ENCODE data around the gene FMNL3. TPM values are rescaled to one million over a fixed set of nuclear protein-coding genes. Genes with fewer than 3 reads are reported as not detected.

FMNL3 gene
- polyA plus RNA-seq, 1 donor from 2014 or later: 9.3 TPM

DNA sequence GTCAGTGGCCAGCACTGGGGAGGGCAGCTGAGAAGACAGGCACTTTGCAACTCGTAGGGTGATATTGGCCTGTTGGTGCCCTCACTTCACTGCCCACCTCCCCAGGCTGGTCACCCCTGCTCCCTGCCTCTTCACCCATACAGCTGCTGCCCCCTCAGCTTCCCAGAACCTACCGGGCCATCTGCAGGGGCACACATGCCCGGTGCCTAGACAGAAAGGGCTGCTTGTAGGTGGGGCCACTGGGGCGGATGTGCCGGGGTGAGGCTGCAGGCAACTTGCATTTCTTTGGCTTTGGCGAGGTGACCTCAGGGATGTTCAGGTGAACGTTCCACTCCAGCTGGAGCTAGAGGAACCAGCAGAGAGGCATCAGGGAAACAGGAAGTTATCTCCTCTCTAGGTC lies 118.9 kb downstream of the FMNL3 start:
- no peaks in the 10 kb centered on the region for H3K79me2 ChIP-seq (replicated peaks; ENCODE audit: insufficient read depth, low read length)
- H3K27ac ChIP-seq (ENCODE audit: low read length): no peak overlapping the region
- no peak overlapping the region for H3K4me3 ChIP-seq (ENCODE audit: low read length)
- H3K27me3 ChIP-seq (ENCODE audit: insufficient read depth, low read depth, low read length): no peaks in the 10 kb centered on the region
- no peaks in the 10 kb centered on the region for H3K9me2 ChIP-seq (ENCODE audit: insufficient read depth, low read length)
- no peak overlapping the region for H3K4me2 ChIP-seq (ENCODE audit: low read length)
- H3K36me3 ChIP-seq (ENCODE audit: insufficient read depth, low read length): no peaks in the 10 kb centered on the region
- no peak for TF ChIP-seq EP300 (conservative IDR thresholded peaks at IDR 0.05; ENCODE audit: poor library complexity, severe bottlenecking)
- TF ChIP-seq, protein P1, sequence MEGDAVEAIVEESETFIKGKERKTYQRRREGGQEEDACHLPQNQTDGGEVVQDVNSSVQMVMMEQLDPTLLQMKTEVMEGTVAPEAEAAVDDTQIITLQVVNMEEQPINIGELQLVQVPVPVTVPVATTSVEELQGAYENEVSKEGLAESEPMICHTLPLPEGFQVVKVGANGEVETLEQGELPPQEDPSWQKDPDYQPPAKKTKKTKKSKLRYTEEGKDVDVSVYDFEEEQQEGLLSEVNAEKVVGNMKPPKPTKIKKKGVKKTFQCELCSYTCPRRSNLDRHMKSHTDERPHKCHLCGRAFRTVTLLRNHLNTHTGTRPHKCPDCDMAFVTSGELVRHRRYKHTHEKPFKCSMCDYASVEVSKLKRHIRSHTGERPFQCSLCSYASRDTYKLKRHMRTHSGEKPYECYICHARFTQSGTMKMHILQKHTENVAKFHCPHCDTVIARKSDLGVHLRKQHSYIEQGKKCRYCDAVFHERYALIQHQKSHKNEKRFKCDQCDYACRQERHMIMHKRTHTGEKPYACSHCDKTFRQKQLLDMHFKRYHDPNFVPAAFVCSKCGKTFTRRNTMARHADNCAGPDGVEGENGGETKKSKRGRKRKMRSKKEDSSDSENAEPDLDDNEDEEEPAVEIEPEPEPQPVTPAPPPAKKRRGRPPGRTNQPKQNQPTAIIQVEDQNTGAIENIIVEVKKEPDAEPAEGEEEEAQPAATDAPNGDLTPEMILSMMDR (IDR thresholded peaks at IDR 0.05; ENCODE audit: poor library complexity, severe bottlenecking): no peak
- no peak for TF ChIP-seq TAF1 (IDR thresholded peaks at IDR 0.05; ENCODE audit: low read depth)
- TF ChIP-seq RAD21 (conservative IDR thresholded peaks at IDR 0.05): no peak
- TF ChIP-seq EZH2 (IDR thresholded peaks at IDR 0.05; ENCODE audit: borderline replicate concordance, insufficient read depth, low read length, poor library complexity, severe bottlenecking): no peak
- no peak for TF ChIP-seq MXI1 (conservative IDR thresholded peaks at IDR 0.05; ENCODE audit: poor library complexity, severe bottlenecking)
- TF ChIP-seq SMC3 (conservative IDR thresholded peaks at IDR 0.05; ENCODE audit: poor library complexity): no peak
- TF ChIP-seq POLR2AphosphoS5 (IDR thresholded peaks at IDR 0.05): no peak
- TF ChIP-seq, protein P2, sequence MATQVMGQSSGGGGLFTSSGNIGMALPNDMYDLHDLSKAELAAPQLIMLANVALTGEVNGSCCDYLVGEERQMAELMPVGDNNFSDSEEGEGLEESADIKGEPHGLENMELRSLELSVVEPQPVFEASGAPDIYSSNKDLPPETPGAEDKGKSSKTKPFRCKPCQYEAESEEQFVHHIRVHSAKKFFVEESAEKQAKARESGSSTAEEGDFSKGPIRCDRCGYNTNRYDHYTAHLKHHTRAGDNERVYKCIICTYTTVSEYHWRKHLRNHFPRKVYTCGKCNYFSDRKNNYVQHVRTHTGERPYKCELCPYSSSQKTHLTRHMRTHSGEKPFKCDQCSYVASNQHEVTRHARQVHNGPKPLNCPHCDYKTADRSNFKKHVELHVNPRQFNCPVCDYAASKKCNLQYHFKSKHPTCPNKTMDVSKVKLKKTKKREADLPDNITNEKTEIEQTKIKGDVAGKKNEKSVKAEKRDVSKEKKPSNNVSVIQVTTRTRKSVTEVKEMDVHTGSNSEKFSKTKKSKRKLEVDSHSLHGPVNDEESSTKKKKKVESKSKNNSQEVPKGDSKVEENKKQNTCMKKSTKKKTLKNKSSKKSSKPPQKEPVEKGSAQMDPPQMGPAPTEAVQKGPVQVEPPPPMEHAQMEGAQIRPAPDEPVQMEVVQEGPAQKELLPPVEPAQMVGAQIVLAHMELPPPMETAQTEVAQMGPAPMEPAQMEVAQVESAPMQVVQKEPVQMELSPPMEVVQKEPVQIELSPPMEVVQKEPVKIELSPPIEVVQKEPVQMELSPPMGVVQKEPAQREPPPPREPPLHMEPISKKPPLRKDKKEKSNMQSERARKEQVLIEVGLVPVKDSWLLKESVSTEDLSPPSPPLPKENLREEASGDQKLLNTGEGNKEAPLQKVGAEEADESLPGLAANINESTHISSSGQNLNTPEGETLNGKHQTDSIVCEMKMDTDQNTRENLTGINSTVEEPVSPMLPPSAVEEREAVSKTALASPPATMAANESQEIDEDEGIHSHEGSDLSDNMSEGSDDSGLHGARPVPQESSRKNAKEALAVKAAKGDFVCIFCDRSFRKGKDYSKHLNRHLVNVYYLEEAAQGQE (IDR thresholded peaks at IDR 0.05; ENCODE audit: borderline replicate concordance): no peak
- no peak overlapping the region for H3K9ac ChIP-seq (ENCODE audit: low read length)
- no peaks in the 10 kb centered on the region for H4K20me1 ChIP-seq (ENCODE audit: insufficient read depth)
- no peaks in the 10 kb centered on the region for H3K9me3 ChIP-seq (ENCODE audit: low read length)
- H3F3A ChIP-seq (ENCODE audit: insufficient read depth, low read length, poor library complexity, severe bottlenecking): no peaks in the 10 kb centered on the region
- H2AFZ ChIP-seq (ENCODE audit: low read depth, low read length): no peak overlapping the region

DNA sequence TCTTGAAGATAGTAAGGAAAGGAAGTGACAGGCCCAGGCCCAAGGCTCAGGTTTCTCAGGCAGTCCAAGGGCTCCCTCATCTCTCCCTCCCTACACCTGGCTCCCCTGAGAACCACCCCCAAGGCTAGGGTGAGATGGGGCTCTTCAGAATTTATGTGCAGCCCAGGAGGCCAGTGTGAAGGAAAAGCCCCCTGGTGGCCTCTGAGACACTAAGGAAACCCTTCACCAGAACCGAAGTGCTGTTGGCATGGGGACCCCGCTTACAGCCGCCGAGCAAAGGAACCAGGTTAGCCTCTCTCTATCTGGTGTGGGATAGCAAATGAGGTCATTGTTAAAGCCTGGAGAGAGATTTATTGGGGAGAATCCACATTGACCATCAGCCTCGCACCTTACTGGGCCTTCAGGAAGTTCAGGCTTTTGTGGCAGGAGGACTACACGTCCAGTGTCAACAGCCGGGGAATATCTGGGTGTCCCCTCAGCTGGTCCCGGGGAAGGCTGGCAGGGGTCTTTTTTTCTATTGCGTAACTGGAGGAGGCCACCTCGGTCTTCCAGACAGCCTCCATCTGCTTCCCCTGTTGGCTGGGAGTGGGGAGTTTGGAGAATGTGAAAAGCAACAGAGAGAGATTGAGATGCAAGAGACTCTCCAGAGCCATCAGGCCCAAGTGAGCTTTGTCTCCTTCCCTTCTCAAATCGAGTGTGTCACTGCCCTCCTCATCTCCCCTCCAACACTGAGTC lies 119.9 kb downstream of the FMNL3 start:
- Histone ChIP-seq H3K9me2 (ENCODE audit: insufficient read depth, low read length) (no peaks in the 10 kb centered on the region), H3K36me3 (ENCODE audit: insufficient read depth, low read length) (no peaks in the 10 kb centered on the region), H3F3A (ENCODE audit: insufficient read depth, low read length, poor library complexity, severe bottlenecking) (no peaks in the 10 kb centered on the region), H3K9ac (ENCODE audit: low read length) (no peak overlapping the region), H3K9me3 (ENCODE audit: low read length) (no peaks in the 10 kb centered on the region), H2AFZ (ENCODE audit: low read depth, low read length) (no peak overlapping the region), H4K20me1 (ENCODE audit: insufficient read depth) (no peaks in the 10 kb centered on the region), H3K79me2 (replicated peaks; ENCODE audit: insufficient read depth, low read length) (no peaks in the 10 kb centered on the region), H3K27ac (ENCODE audit: low read length) (no peak overlapping the region), H3K4me3 (ENCODE audit: low read length) (no peak overlapping the region), H3K27me3 (ENCODE audit: insufficient read depth, low read depth, low read length) (no peaks in the 10 kb centered on the region), H3K4me2 (ENCODE audit: low read length) (no peak overlapping the region)
- no peak for TF ChIP-seq POLR2AphosphoS5 (IDR thresholded peaks at IDR 0.05)
- TF ChIP-seq RAD21 (conservative IDR thresholded peaks at IDR 0.05): no peak
- no peak for TF ChIP-seq MXI1 (conservative IDR thresholded peaks at IDR 0.05; ENCODE audit: poor library complexity, severe bottlenecking)
- no peak for TF ChIP-seq EZH2 (IDR thresholded peaks at IDR 0.05; ENCODE audit: borderline replicate concordance, insufficient read depth, low read length, poor library complexity, severe bottlenecking)
- no peak for TF ChIP-seq TAF1 (IDR thresholded peaks at IDR 0.05; ENCODE audit: low read depth)
- TF ChIP-seq EP300 (conservative IDR thresholded peaks at IDR 0.05; ENCODE audit: poor library complexity, severe bottlenecking): no peak
- TF ChIP-seq, protein P2 (IDR thresholded peaks at IDR 0.05; ENCODE audit: borderline replicate concordance): no peak
- TF ChIP-seq SMC3 (conservative IDR thresholded peaks at IDR 0.05; ENCODE audit: poor library complexity): no peak
- TF ChIP-seq, protein P1 (IDR thresholded peaks at IDR 0.05; ENCODE audit: poor library complexity, severe bottlenecking): no peak
